Heart right ventricle (tissue), 16 donors: ENCODE measurements around the gene ADSS1. TPM values are rescaled to one million over a fixed set of nuclear protein-coding genes. Genes with fewer than 3 reads are reported as not detected.
"Not testable (repeated sequence)": the region's sequence is repeated elsewhere in the genome, so short reads cannot be mapped to it uniquely, and the experiment has no call there.

Experiments used
- ATAC-seq, 8 donors: fragments of 200-7000 bp; cut with Tn5 transposase; one replicate each; pipeline ENCODE4 v1.9.1; 2020; ENCODE audit warnings: mild to moderate bottlenecking in 8 of 8, moderate library complexity in 8 of 8, moderate number of reproducible peaks in 1 of 8
- DNase-seq, 2 donors: peaks; one replicate each; pipeline ENCODE4 v3.0.0-alpha.2; 2020
- H3K27ac ChIP-seq, 10 donors: fragments of 200-600 bp; sonication (generic) in 2 of 10; one replicate each; pipeline versions ENCODE4 v1.5.0 to v1.8.0; 2020 to 2022; ENCODE audit warnings: mild to moderate bottlenecking in 3 of 10
- H3K27me3 ChIP-seq, 7 donors: fragments of 200-600 bp; one replicate each; pipeline ENCODE4 v1.8.0; 2021 to 2022; ENCODE audit warnings: mild to moderate bottlenecking in 2 of 7
- H3K36me3 ChIP-seq, 9 donors: fragments of 200-600 bp; sonication (generic) in 1 of 9; one replicate each; pipeline versions ENCODE4 v1.5.0 to v1.8.0; 2020 to 2022; ENCODE audit warnings: mild to moderate bottlenecking in 2 of 9
- H3K4me1 ChIP-seq, 9 donors: fragments of 200-600 bp; sonication (generic) in 1 of 9; one replicate each; pipeline versions ENCODE4 v1.5.0 to v1.8.0; 2020 to 2022; ENCODE audit warnings: mild to moderate bottlenecking in 4 of 9
- H3K4me3 ChIP-seq, 10 donors: fragments of 200-600 bp; sonication (generic) in 2 of 10; one replicate each; pipeline versions ENCODE4 v1.5.0 to v1.8.0; 2020 to 2022; ENCODE audit warnings: mild to moderate bottlenecking in 7 of 10, moderate library complexity in 2 of 10
- H3K9me3 ChIP-seq, 11 donors: fragments of 200-600 bp in 10 of 11; sonication (generic) in 2 of 11; one replicate each; pipeline versions ENCODE4 v1.5.0 to v1.8.0; 2013 to 2022; ENCODE audit warnings: mild to moderate bottlenecking in 2 of 11, control low read depth in 1 of 11, moderate library complexity in 1 of 11
- WGBS, 2 donors: extraction: QIAGEN DNeasy Blood & Tissue Kit; methylation state at CpG; one replicate each; pipeline ENCODE4 v1.1.7; 2013; ENCODE audit warnings: inconsistent platforms in 1 of 2; 5-methylcytosine and 5-hydroxymethylcytosine counted together
- intact Hi-C, 10 donors: fragments of 100-400 bp; cut with DNase I; formaldehyde crosslinking; loops; one replicate each; pipeline versions ENCODE4 v1.11.1 to v1.14.2; 2022
- polyA plus RNA-seq, 2 donors: library from polyadenylated mRNA; stranded (reverse); fragments of 200-250 nt; gene quantifications; one replicate each; pipeline ENCODE4 v1.2.3, GENCODE V29; 2013
- total RNA-seq, 10 donors: library from RNA; stranded (reverse); fragmentation: NEBNext Ultra II Directional in 3 of 10; extraction: Animal tissue kit (Norgen Biotek cat#: 25700) in 3 of 10; gene quantifications; one replicate each; pipeline versions ENCODE4 v1.2.1 to v1.2.4, GENCODE V29; 2021 to 2023
- TF ChIP-seq, protein P1 (sequence below), 9 donors: fragments of 200-600 bp; sonication (generic) in 2 of 9; IDR thresholded peaks; one replicate each; pipeline versions ENCODE4 v1.5.0 to v1.8.0; 2021 to 2022; ENCODE audit warnings: antibody characterized with exemption in 9 of 9, mild to moderate bottlenecking in 5 of 9, moderate library complexity in 1 of 9
- donor health status: Arrhythmogenic right ventricular cardiomyopathy.
- donor health status: ischemic (EF 13 %, LVEDD 7.1; RV severe dilation, severe dysfunction).
- donor health status: healthy with polysubstance abuse.
- donor health status: DM: no; HTN: yes; CAD: no.
- donor health status: DM: no; HTN: no; CAD: no.
- donor health status: ischemic (EF 25% LVEDD 6.9; RV normal size, moderate dysfunction).
- donor health status: ischemic (EF 25% LVEDD 5.7; RV mildly dilated, moderate dysfunction).
- donor health status: healthy.
- donor health status: DM: yes; HTN: yes; CAD: no.
- donor health status: Ischemic cardiomyopathy.
- donor health status: ischemic (EF 35%, LVEDD 5.7; RV mildly dilated, moderate dysfunction).
- donor health status: nonischemic (EF 11% LVEDD 7.7; RV severe dilation, severe dysfunction).
- donor health status: DM: yes; HTN: yes; CAD: no.
- donor health status: PGD.
- donor health status: ischemic (EF 29% LVEDD 5.4; RV normal size, mild dysfunction).
- donor health status: nonischemic (EF 23%, LVEDD 6.1; RV moderate dilation, normal function).

Gene ADSS1
- total and polyA plus RNA-seq, 12 donors, result 74.6 to 295 (median 195) TPM

- Histone ChIP-seq H3K27me3 (no peaks in the 10 kb centered on the region), H3K27ac (no peak overlapping the region), H3K4me3 (no peak overlapping the region), H3K36me3 (peaks cover 0 to 23% (median 0%) of the 10 kb centered on the region in 9 donors), H3K4me1 (peaks cover 15 to 60% (median 37%) of the 10 kb centered on the region in 9 donors), H3K9me3 (no peaks in the 10 kb centered on the region)
- no peak for DNase-seq
- intact Hi-C loops, result loop anchor here in 2 of 10 donors (5.0 kb wide), 1 partner anchor 42 kb away; no protein-coding TSS in a partner anchor
- ATAC-seq, result no peak
- WGBS, 2 donors, result 85 to 88% methylated on average over 12 of the region's 12 CpGs
- TF ChIP-seq, protein P1, sequence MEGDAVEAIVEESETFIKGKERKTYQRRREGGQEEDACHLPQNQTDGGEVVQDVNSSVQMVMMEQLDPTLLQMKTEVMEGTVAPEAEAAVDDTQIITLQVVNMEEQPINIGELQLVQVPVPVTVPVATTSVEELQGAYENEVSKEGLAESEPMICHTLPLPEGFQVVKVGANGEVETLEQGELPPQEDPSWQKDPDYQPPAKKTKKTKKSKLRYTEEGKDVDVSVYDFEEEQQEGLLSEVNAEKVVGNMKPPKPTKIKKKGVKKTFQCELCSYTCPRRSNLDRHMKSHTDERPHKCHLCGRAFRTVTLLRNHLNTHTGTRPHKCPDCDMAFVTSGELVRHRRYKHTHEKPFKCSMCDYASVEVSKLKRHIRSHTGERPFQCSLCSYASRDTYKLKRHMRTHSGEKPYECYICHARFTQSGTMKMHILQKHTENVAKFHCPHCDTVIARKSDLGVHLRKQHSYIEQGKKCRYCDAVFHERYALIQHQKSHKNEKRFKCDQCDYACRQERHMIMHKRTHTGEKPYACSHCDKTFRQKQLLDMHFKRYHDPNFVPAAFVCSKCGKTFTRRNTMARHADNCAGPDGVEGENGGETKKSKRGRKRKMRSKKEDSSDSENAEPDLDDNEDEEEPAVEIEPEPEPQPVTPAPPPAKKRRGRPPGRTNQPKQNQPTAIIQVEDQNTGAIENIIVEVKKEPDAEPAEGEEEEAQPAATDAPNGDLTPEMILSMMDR (IDR thresholded peaks at IDR 0.05), result no peak
These were observed 26.2 kb downstream of the ADSS1 start for GRCh38 chr14:104750056-104750752.

- H3K27ac ChIP-seq, H3K4me3 ChIP-seq, DNase-seq, H3K27me3 ChIP-seq, ATAC-seq, H3K9me3 ChIP-seq: not testable (repeated sequence)
- 92 to 94% methylated on average over 5 of the region's 5 CpGs for WGBS, 2 donors
- Histone ChIP-seq H3K36me3 (peaks cover 0 to 23% (median 2%) of the 10 kb centered on the region in 9 donors), H3K4me1 (peaks cover 17 to 64% (median 37%) of the 10 kb centered on the region in 9 donors)
- intact Hi-C loops, result loop anchor here in 2 of 10 donors (5.0 kb wide), 1 partner anchor 42 kb away; no protein-coding TSS in a partner anchor
These were observed 26.7 kb downstream of the ADSS1 start for GRCh38 chr14:104750753-104751057.

DNA sequence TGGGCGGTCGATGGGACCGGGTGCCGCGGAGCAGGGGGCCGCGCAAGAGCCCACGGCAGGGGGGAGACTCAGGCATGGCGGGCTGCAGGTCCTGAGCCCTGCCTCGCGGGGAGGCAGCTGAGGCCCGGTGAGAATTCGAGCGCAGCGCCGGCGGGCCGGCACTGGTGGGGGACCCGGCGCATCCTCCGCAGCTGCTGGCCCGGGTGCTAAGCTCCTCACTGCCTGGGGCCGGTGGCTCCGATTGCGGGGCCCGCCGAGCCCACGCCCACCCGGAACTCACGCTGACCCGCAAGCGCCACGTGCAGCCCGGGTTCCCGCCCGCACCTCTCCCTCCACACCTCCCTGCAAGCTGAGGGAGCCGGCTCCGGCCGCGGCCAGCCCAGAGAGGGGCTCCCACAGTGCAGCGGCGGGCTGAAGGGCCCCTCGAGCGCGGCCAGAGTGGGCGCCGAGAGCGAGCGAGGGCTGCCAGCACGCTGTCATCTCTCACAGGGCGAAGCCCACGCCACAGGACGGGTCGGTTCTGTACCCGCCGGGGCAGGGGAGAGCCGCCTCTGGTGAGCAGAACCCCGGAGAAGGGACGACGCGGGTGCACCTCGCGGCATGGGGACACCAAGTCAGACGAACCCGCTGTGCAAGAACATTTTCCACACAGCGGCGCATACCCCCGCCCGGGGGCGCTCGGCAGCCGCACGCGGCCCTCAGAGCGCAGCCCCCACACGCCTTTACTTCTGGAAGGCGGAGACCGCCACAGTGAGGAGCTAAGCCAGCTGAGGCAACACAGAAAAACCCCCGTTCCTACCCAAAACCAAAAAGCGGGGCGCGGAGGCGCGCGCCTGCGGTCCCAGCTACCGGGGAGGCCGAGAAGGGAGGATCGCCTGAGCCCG lies 27.8 kb downstream of the ADSS1 start:
- WGBS, 2 donors, result 78 to 82% methylated on average over 85 to 90 of the region's 90 CpGs

GRCh38 chr14:104752423-104752734 lies 28.4 kb downstream of the ADSS1 start:
- Histone ChIP-seq H3K4me1 (peaks cover 17 to 50% (median 27%) of the 10 kb centered on the region in 9 donors), H3K36me3 (peaks cover 0 to 26% (median 13%) of the 10 kb centered on the region in 9 donors), H3K27me3 (no peaks in the 10 kb centered on the region), H3K27ac (peak overlapping the region in 9 of 10 donors; percentile 62 to 94 (median 93)), H3K4me3 (peak overlapping the region; percentile 28 to 100 (median 98)), H3K9me3 (no peaks in the 10 kb centered on the region)
- intact Hi-C loops, result loop anchor here in 2 of 10 donors (5.0 kb wide), 1 partner anchor 40 kb away; no protein-coding TSS in a partner anchor
- ATAC-seq (no peak), DNase-seq (no peak)
- TF ChIP-seq, protein P1 (IDR thresholded peaks at IDR 0.05), result no peak
- WGBS, 2 donors, result 6 to 7% methylated on average over 19 to 21 of the region's 21 CpGs

More for the DNA sequence above, 27.8 kb downstream of the ADSS1 start:
- peak in 1 of 2 donors; percentile 35 for DNase-seq
- TF ChIP-seq, protein P1 (IDR thresholded peaks at IDR 0.05), result no peak
- Histone ChIP-seq H3K4me3 (peak overlapping the region; percentile 28 to 100 (median 98)), H3K4me1 (peaks cover 17 to 55% (median 27%) of the 10 kb centered on the region in 9 donors), H3K27me3 (no peaks in the 10 kb centered on the region), H3K27ac (peak overlapping the region in 9 of 10 donors; percentile 62 to 94 (median 93)), H3K9me3 (no peaks in the 10 kb centered on the region), H3K36me3 (peaks cover 0 to 26% (median 10%) of the 10 kb centered on the region in 9 donors)
- intact Hi-C loops, result loop anchor here in 2 of 10 donors (5.0 kb wide), 1 partner anchor 41 kb away; no protein-coding TSS in a partner anchor
- peak in 1 of 8 donors; percentile 0 for ATAC-seq
